ENCODE measurements around the gene EXOC3L1. TPM values are rescaled to one million over a fixed set of nuclear protein-coding genes. Genes with fewer than 3 reads are reported as not detected.

EXOC3L1 gene
- total RNA-seq, 2 donors from 2014 or later, result 0.97 to 1.8 TPM

DNA sequence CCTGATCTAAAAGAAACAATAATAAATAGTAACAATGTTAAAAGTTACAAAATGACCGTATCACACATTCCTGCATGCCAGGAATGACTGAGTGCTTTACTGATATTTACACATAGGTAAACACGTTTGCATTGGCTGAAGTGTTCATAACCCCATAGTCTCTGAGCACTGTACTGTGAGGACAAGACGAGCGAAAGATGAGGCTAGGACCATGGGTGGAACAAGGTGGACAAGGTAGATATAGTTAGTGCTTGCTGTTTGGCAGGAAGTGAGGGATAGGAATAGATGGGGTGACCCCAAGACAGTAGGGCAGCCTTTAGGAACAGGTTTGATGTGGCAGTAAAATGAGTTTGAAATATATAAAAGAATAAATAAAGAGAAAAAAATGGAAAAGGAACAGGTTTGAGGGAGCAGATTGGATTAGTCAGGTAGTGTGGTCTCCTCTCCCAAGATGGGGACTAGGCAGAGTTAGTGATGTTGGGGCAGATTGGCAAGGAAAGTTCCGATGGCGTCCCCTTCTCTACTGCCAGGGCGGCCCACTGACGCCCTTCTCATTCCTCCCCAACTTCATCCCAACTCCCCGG lies 1.6 kb upstream of the EXOC3L1 start:
- Mint-ChIP-seq H3K4me1 (peaks cover 11% of the 10 kb centered on the region), H3K27ac (no peak overlapping the region), H3K36me3 (ENCODE audit: low read depth) (peaks cover 35% of the 10 kb centered on the region), H3K4me3 (peak overlapping the region; percentile 80), H3K27me3 (ENCODE audit: insufficient read depth) (peaks cover 2% of the 10 kb centered on the region), H3K9me3 (no peaks in the 10 kb centered on the region)
- Histone ChIP-seq H3K27ac (ENCODE audit: low read depth, low read length) (no peak overlapping the region), H3K4me1 (ENCODE audit: control insufficient read depth, insufficient read depth, low read length) (peaks cover 9% of the 10 kb centered on the region), H3K4me3 (ENCODE audit: low read length) (peak overlapping the region; percentile 99), H3K27me3 (ENCODE audit: control insufficient read depth, insufficient read depth, low read length, poor library complexity, severe bottlenecking) (no peaks in the 10 kb centered on the region), H3K9ac (ENCODE audit: extremely low read depth, low read length, poor library complexity, severe bottlenecking) (no peak overlapping the region), H3K9me3 (ENCODE audit: control insufficient read depth, low read length) (no peaks in the 10 kb centered on the region), H3K36me3 (ENCODE audit: control insufficient read depth, insufficient read depth, low read length) (peaks cover 35% of the 10 kb centered on the region)
- 42 to 43% methylated on average over 9 of the region's 9 CpGs for WGBS, 2 experiments (ENCODE audit: insufficient coverage in 1 of 2, insufficient read length in 1 of 2)
- DNase-seq, result no peak
- TF ChIP-seq, protein P1, sequence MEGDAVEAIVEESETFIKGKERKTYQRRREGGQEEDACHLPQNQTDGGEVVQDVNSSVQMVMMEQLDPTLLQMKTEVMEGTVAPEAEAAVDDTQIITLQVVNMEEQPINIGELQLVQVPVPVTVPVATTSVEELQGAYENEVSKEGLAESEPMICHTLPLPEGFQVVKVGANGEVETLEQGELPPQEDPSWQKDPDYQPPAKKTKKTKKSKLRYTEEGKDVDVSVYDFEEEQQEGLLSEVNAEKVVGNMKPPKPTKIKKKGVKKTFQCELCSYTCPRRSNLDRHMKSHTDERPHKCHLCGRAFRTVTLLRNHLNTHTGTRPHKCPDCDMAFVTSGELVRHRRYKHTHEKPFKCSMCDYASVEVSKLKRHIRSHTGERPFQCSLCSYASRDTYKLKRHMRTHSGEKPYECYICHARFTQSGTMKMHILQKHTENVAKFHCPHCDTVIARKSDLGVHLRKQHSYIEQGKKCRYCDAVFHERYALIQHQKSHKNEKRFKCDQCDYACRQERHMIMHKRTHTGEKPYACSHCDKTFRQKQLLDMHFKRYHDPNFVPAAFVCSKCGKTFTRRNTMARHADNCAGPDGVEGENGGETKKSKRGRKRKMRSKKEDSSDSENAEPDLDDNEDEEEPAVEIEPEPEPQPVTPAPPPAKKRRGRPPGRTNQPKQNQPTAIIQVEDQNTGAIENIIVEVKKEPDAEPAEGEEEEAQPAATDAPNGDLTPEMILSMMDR (conservative IDR thresholded peaks at IDR 0.05), result no peak

DNA sequence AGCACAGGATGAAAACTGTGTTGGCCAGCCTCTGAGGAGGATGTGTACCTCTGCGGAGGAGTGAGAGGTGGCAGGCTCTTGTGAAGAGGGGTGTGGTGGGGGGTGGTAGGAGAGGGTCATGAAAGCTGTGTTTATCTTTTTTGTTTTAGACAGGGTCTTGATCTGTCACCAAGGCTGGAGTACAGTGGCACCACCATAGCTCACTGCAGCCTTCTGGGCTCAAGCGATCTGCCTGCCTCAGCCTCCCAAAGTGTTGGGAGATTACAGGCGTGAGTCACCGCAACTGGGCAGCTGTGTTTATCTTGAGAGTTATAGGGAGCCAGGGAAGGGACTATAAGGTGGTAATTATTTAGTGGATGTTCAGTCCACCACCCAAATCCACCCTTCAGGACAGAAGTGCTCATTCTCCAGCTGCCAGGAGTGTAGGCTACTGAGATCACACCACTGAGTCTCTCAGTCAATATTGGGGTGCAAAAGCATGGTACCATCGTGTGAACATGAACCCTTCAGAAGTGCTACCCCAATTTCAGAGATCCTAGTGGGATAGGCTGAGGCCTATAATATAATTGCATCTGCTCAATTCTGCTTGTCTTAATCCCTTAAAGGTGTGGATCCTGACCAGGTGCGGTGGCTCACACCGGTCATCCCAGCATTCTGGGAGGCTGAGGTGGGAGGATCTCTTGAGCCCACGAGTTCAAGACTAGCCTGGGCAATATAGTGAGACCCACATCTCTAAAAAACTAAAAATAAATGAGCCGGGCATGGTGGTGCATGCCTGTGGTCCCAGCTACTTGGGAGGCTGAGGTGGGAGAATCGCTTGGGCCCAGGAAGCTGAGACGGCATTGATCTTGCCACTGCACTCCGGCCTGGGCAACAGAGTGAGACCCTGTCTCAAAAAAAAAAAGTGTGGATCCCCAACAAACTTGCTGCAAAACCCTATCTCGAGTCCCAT lies 788 bp upstream of the EXOC3L1 start:
- no peak overlapping the region for H3K4me3 Mint-ChIP-seq
- Histone ChIP-seq H3K9ac (ENCODE audit: extremely low read depth, low read length, poor library complexity, severe bottlenecking) (no peak overlapping the region), H3K27ac (ENCODE audit: low read depth, low read length) (no peak overlapping the region), H3K4me3 (ENCODE audit: low read length) (no peak overlapping the region), H3K36me3 (ENCODE audit: control insufficient read depth, insufficient read depth, low read length) (peaks cover 27% of the 10 kb centered on the region), H3K9me3 (ENCODE audit: control insufficient read depth, low read length) (no peaks in the 10 kb centered on the region), H3K4me1 (ENCODE audit: control insufficient read depth, insufficient read depth, low read length) (peaks cover 12% of the 10 kb centered on the region), H3K27me3 (ENCODE audit: control insufficient read depth, insufficient read depth, low read length, poor library complexity, severe bottlenecking) (peaks cover 4% of the 10 kb centered on the region)
- H3K9me3 Mint-ChIP-seq, result no peaks in the 10 kb centered on the region
- DNase-seq, result no peak
- H3K27me3 Mint-ChIP-seq (ENCODE audit: insufficient read depth), result peaks cover 6% of the 10 kb centered on the region
- peaks cover 27% of the 10 kb centered on the region for H3K36me3 Mint-ChIP-seq (ENCODE audit: low read depth)
- WGBS, 2 experiments (ENCODE audit: insufficient coverage in 1 of 2, insufficient read length in 1 of 2), result 93 to 95% methylated on average over 8 to 13 of the region's 13 CpGs
- peaks cover 13% of the 10 kb centered on the region for H3K4me1 Mint-ChIP-seq
- H3K27ac Mint-ChIP-seq, result no peak overlapping the region
- TF ChIP-seq, protein P1 (conservative IDR thresholded peaks at IDR 0.05), result no peak

DNA sequence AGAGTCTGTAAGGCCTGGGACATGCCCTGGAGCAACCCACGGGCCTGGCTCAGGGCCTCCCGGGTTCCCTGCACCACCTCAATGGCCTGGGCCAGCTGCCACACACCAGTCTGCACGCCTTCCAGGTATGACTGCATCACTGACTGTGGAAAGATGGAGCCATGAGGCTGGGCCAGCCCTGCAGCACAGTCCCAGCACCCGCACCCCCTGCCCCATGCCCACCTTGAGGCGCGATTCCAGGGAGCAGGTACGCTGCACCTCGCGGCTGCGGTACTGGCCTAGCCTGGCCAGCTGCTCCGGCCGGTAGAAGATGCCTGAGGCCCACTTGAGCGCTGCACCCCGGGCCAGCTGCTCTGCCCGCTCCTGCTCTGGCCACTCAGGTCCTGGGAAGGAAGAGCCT lies 1.1 kb downstream of the EXOC3L1 start:
- WGBS, 2 experiments (ENCODE audit: insufficient coverage in 1 of 2, insufficient read length in 1 of 2), result 88 to 91% methylated on average over 5 to 15 of the region's 15 CpGs
- TF ChIP-seq, protein P1 (conservative IDR thresholded peaks at IDR 0.05), result no peak
- peaks cover 12% of the 10 kb centered on the region for H3K4me1 ChIP-seq (ENCODE audit: control insufficient read depth, insufficient read depth, low read length)
- DNase-seq, result no peak
- Mint-ChIP-seq H3K9me3 (no peaks in the 10 kb centered on the region), H3K27me3 (ENCODE audit: insufficient read depth) (peaks cover 23% of the 10 kb centered on the region), H3K36me3 (ENCODE audit: low read depth) (peaks cover 9% of the 10 kb centered on the region), H3K4me3 (no peak overlapping the region), H3K4me1 (peaks cover 20% of the 10 kb centered on the region), H3K27ac (no peak overlapping the region)
- H3K27me3 ChIP-seq (ENCODE audit: control insufficient read depth, insufficient read depth, low read length, poor library complexity, severe bottlenecking), result peaks cover 21% of the 10 kb centered on the region
- no peaks in the 10 kb centered on the region for H3K9me3 ChIP-seq (ENCODE audit: control insufficient read depth, low read length)
- no peak overlapping the region for H3K4me3 ChIP-seq (ENCODE audit: low read length)
- H3K27ac ChIP-seq (ENCODE audit: low read depth, low read length), result no peak overlapping the region
- H3K36me3 ChIP-seq (ENCODE audit: control insufficient read depth, insufficient read depth, low read length), result peaks cover 8% of the 10 kb centered on the region
- no peak overlapping the region for H3K9ac ChIP-seq (ENCODE audit: extremely low read depth, low read length, poor library complexity, severe bottlenecking)
